IMR-90 (cell line): ENCODE data around the gene SLC6A17. TPM values are rescaled to one million over a fixed set of nuclear protein-coding genes. Genes with fewer than 3 reads are reported as not detected.

Source experiments
- ATAC-seq: fragments of 200-7000 bp; cut with Tn5 transposase; 2 replicates; pipeline ENCODE4 v1.9.1; 2020; ENCODE audit warnings: low read depth, mild to moderate bottlenecking, moderate library complexity
- BruUV-seq: library from RNA; stranded (reverse); fragments of 400-500 nt; replicated peaks from 2 replicates; lab custom pipeline; 2021; lab: Mats Ljungman, UMichigan
- CTCF ChIA-PET: fragments of 300-600 bp; formaldehyde crosslinking; extraction: SDS; loops from one replicate; lab custom pipeline; 2021; ENCODE audit warnings: antibody characterized with exemption; lab: Yijun Ruan, JAX
- POLR2A ChIA-PET: fragments of 300-600 bp; sonication (Branson Sonifier 250); formaldehyde crosslinking; loops from one replicate; lab custom pipeline; 2022; ENCODE audit warnings: antibody characterized with exemption; ENCODE audit not compliant: unreplicated experiment; lab: Charles Lee
- DNase-seq: peaks from one replicate; pipeline ENCODE4 v3.0.0; 2013
- H2AFZ ChIP-seq: replicated peaks from 2 replicates; pipeline ENCODE3; 2013; ENCODE audit warnings: low read length, mild to moderate bottlenecking; ENCODE audit not compliant: poor library complexity
- H2AK5ac ChIP-seq: 2 replicates; pipeline ENCODE4 v1.6.1; 2013; ENCODE audit warnings: low read depth, low read length, inconsistent platforms
- H2AK9ac ChIP-seq: replicated peaks from 2 replicates; pipeline ENCODE3; 2013; ENCODE audit warnings: mild to moderate bottlenecking, low read depth, low read length, moderate library complexity; ENCODE audit not compliant: poor library complexity
- H2BK120ac ChIP-seq: 2 replicates; pipeline ENCODE4 v1.6.1; 2013; ENCODE audit warnings: low read depth, low read length, inconsistent platforms
- H2BK15ac ChIP-seq: 3 replicates; pipeline ENCODE4 v1.6.1; 2013; ENCODE audit warnings: low read depth, low read length, inconsistent platforms
- H2BK20ac ChIP-seq: 2 replicates; pipeline ENCODE4 v1.6.1; 2013; ENCODE audit warnings: low read depth, mild to moderate bottlenecking, inconsistent platforms, low read length, moderate library complexity
- H2BK5ac ChIP-seq: 2 replicates; pipeline ENCODE4 v1.6.1; 2013; ENCODE audit warnings: mild to moderate bottlenecking, low read depth, low read length, inconsistent platforms; ENCODE audit not compliant: poor library complexity, severe bottlenecking
- H3K14ac ChIP-seq: replicated peaks from 2 replicates; pipeline ENCODE4 v1.6.1; 2013; ENCODE audit warnings: low read depth, low read length, inconsistent platforms
- H3K18ac ChIP-seq: 2 replicates; pipeline ENCODE4 v1.6.1; 2013; ENCODE audit warnings: low read depth, low read length, control low read depth
- H3K23ac ChIP-seq: 2 replicates; pipeline ENCODE4 v1.6.1; 2013; ENCODE audit warnings: low read depth, low read length, inconsistent platforms
- H3K27ac ChIP-seq: 2 replicates; pipeline ENCODE4 v1.5.1; 2013; ENCODE audit warnings: mild to moderate bottlenecking, control low read depth, low read length; ENCODE audit not compliant: insufficient read depth
- H3K27me3 ChIP-seq: 2 replicates; pipeline ENCODE4 v1.6.1; 2013; ENCODE audit warnings: low read length; ENCODE audit not compliant: control insufficient read depth, insufficient read depth
- H3K36me3 ChIP-seq: 2 replicates; pipeline ENCODE4 v1.6.1; 2013; ENCODE audit warnings: low read length, mixed read lengths; ENCODE audit not compliant: control insufficient read depth, insufficient read depth
- H3K4ac ChIP-seq: 2 replicates; pipeline ENCODE4 v1.6.1; 2013; ENCODE audit warnings: low read depth, low read length, inconsistent platforms
- H3K4me1 ChIP-seq: 2 replicates; pipeline ENCODE4 v1.6.1; 2013; ENCODE audit warnings: low read length, mixed read lengths; ENCODE audit not compliant: control insufficient read depth, insufficient read depth
- H3K4me2 ChIP-seq: 2 replicates; pipeline ENCODE4 v1.6.1; 2013; ENCODE audit warnings: low read depth, mild to moderate bottlenecking, control low read depth, low read length, moderate library complexity
- H3K4me3 ChIP-seq: 2 replicates; pipeline ENCODE4 v1.5.1; 2013; ENCODE audit warnings: low read depth, mild to moderate bottlenecking, control low read depth, low read length, moderate library complexity; ENCODE audit not compliant: insufficient read depth
- H3K56ac ChIP-seq: 2 replicates; pipeline ENCODE4 v1.6.1; 2013; ENCODE audit warnings: low read length, inconsistent platforms; ENCODE audit not compliant: insufficient read depth; ENCODE audit errors: extremely low read depth
- H3K79me1 ChIP-seq, 2 experiments: 2 replicates each; pipeline ENCODE4 v1.6.1; 2013; ENCODE audit warnings: low read length in 2 of 2, inconsistent platforms in 1 of 2, low read depth in 1 of 2
- H3K9ac ChIP-seq: 2 replicates; pipeline ENCODE4 v1.6.1; 2013; ENCODE audit warnings: low read depth, low read length, control low read depth
- H3K9me1 ChIP-seq: 2 replicates; pipeline ENCODE4 v1.6.1; 2013; ENCODE audit warnings: low read length, inconsistent platforms; ENCODE audit not compliant: insufficient read depth
- H3K9me3 ChIP-seq: 2 replicates; pipeline ENCODE4 v1.6.1; 2013; ENCODE audit warnings: low read length; ENCODE audit not compliant: control insufficient read depth, insufficient read depth
- H4K20me1 ChIP-seq: 2 replicates; pipeline ENCODE4 v1.6.1; 2013; ENCODE audit warnings: low read length, inconsistent platforms; ENCODE audit not compliant: insufficient read depth
- H4K5ac ChIP-seq: 2 replicates; pipeline ENCODE4 v1.6.1; 2013; ENCODE audit warnings: mild to moderate bottlenecking, low read depth, low read length, control low read depth
- H4K8ac ChIP-seq, 2 experiments: 2 replicates each; pipeline ENCODE4 v1.6.1; 2013; ENCODE audit warnings: low read depth in 2 of 2, low read length in 2 of 2, control low read depth in 1 of 2, inconsistent platforms in 1 of 2
- H4K91ac ChIP-seq: 2 replicates; pipeline ENCODE4 v1.6.1; 2013; ENCODE audit warnings: low read depth, low read length, inconsistent platforms; ENCODE audit not compliant: insufficient read depth
- BHLHE40 ChIP-seq: fragments of 150-350 bp; IDR thresholded peaks from 2 replicates; pipeline ENCODE4 v1.6.1; 2016; ENCODE audit warnings: mild to moderate bottlenecking, low read depth, low read length
- CEBPB ChIP-seq: IDR thresholded peaks from 2 replicates; pipeline ENCODE4 v1.6.1; 2012; ENCODE audit warnings: low read depth, low read length, improper control_type of control experiment
- CHD1 ChIP-seq: IDR thresholded peaks from 2 replicates; pipeline ENCODE4 v1.6.1; 2012; ENCODE audit warnings: low read depth, low read length, improper control_type of control experiment
- CTCF ChIP-seq: conservative IDR thresholded peaks from 2 replicates; pipeline ENCODE4 v1.5.1; 2012; ENCODE audit warnings: mild to moderate bottlenecking, low read depth, low read length, improper control_type of control experiment
- FOS ChIP-seq: fragments of 150-350 bp; IDR thresholded peaks from 2 replicates; pipeline ENCODE4 v1.6.1; 2016; ENCODE audit warnings: low read depth, low read length
- MAFK ChIP-seq: IDR thresholded peaks from 2 replicates; pipeline ENCODE4 v1.6.1; 2012; ENCODE audit warnings: low read depth, low read length, improper control_type of control experiment
- MAZ ChIP-seq: IDR thresholded peaks from 2 replicates; pipeline ENCODE4 v1.6.1; 2012; ENCODE audit warnings: low read depth, mild to moderate bottlenecking, low read length, improper control_type of control experiment, moderate library complexity, borderline replicate concordance
- MXI1 ChIP-seq: IDR thresholded peaks from 2 replicates; pipeline ENCODE4 v1.6.1; 2012; ENCODE audit warnings: low read depth, mild to moderate bottlenecking, low read length, moderate library complexity, borderline replicate concordance
- NFE2L2 ChIP-seq: fragments of 150-350 bp; IDR thresholded peaks from 2 replicates; pipeline ENCODE4 v1.6.1; 2016; ENCODE audit warnings: low read depth, mild to moderate bottlenecking, low read length
- POLR2A ChIP-seq: IDR thresholded peaks from 2 replicates; pipeline ENCODE4 v1.6.1; 2012; ENCODE audit warnings: mild to moderate bottlenecking, low read depth, low read length
- RAD21 ChIP-seq: IDR thresholded peaks from 2 replicates; pipeline ENCODE4 v1.6.1; 2012; ENCODE audit warnings: low read length, improper control_type of control experiment
- RCOR1 ChIP-seq: IDR thresholded peaks from 2 replicates; pipeline ENCODE4 v1.6.1; 2012; ENCODE audit warnings: mild to moderate bottlenecking, low read length, improper control_type of control experiment; ENCODE audit not compliant: insufficient replicate concordance
- RFX5 ChIP-seq: IDR thresholded peaks from 2 replicates; pipeline ENCODE4 v1.8.0; 2012; ENCODE audit warnings: low read depth, mild to moderate bottlenecking, low read length, moderate library complexity
- SMC3 ChIP-seq: fragments of 150-350 bp; IDR thresholded peaks from 2 replicates; pipeline ENCODE4 v1.6.1; 2016; ENCODE audit warnings: low read depth, mild to moderate bottlenecking, antibody characterized with exemption, low read length, moderate library complexity
- USF2 ChIP-seq: fragments of 150-350 bp; IDR thresholded peaks from 2 replicates; pipeline ENCODE4 v1.6.1; 2017; ENCODE audit warnings: mild to moderate bottlenecking, antibody characterized with exemption, low read length, low read depth
- WGBS, 2 experiments: methylation state at CpG; one replicate each; pipeline versions ENCODE4 v1.1.5 to v1.1.7; 2013; ENCODE audit warnings: missing lambda C conversion rate in 2 of 2; ENCODE audit not compliant: insufficient read length in 1 of 2; ENCODE audit errors: extremely low coverage in 2 of 2; 5-methylcytosine and 5-hydroxymethylcytosine counted together
- dilution Hi-C: fragments of 300-500 bp; cut with HindIII; formaldehyde crosslinking; loops from one replicate; pipeline ENCODE4 v1.14.3; 2018; ENCODE audit warnings: low sequenced_read_pairs; ENCODE audit not compliant: unreplicated experiment
- in situ Hi-C: fragments of 300-500 bp; cut with MboI; formaldehyde crosslinking; loops from 3 replicates; pipeline ENCODE4 v1.14.3; 2019; ENCODE audit warnings: low sequenced_read_pairs, inconsistent platforms, mixed read lengths
- intact Hi-C: fragments of 100-400 bp; cut with micrococcal nuclease; formaldehyde crosslinking; loops from 2 replicates; pipeline ENCODE4 v1.10.0; 2022
- polyA plus RNA-seq, 3 experiments: library from polyadenylated mRNA; depleted of rRNA; stranded (reverse); fragments of >200 nt; gene quantifications; 2 replicates each; pipeline ENCODE4 v1.2.3, GENCODE V29; 2012; ENCODE audit warnings: low replicate concordance in 1 of 3
- total RNA-seq: library from RNA; depleted of rRNA; stranded (reverse); fragments of >200 nt; gene quantifications from 2 replicates; pipeline ENCODE4 v1.2.3, GENCODE V29; 2012
- TF ChIP-seq, protein P1 (sequence below): fragments of 150-350 bp; IDR thresholded peaks from 2 replicates; pipeline ENCODE4 v1.6.1; 2016; ENCODE audit warnings: low read depth, mild to moderate bottlenecking, low read length, moderate library complexity, borderline replicate concordance

The SLC6A17 gene
- total and polyA plus RNA-seq, 2 of the 4 experiments (the other 2 are of a cell fraction) = 0.54 to 0.82 TPM

DNA sequence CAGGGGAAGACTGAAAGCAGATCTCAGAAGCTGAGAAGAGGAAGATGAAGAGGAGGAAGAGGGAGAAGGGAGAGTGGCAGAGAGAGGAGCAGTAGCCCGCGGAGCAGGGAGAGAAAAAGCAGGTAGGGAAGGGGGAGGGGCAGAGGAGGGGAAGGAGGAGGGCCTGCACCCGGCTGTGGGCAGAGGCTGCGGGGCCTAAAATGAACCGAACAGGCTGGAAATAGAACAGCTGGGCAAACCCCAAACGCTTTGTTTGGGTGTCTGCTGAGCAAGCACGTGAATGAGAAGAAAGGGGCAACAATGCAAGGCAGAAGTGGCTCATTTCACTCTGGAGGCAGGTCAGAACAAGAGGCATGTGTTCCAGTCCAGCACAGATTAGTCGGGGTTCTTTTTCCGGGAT, 93.3 kb downstream of the SLC6A17 start:
- ATAC-seq = peak; percentile 44; the same call in 1 of the 2 replicates
- Histone ChIP-seq H2BK20ac (no peak overlapping the region), H4K20me1 (no peaks in the 10 kb centered on the region), H4K8ac (no peak overlapping the region), H3K4me3 (no peak overlapping the region), H3K9me3 (no peaks in the 10 kb centered on the region), H2AK5ac (no peak overlapping the region), H3K4ac (no peak overlapping the region), H3K27ac (no peak overlapping the region), H3K79me1 (no peaks in the 10 kb centered on the region), H3K14ac (no peak overlapping the region), H3K4me2 (no peak overlapping the region), H3K23ac (no peak overlapping the region), H3K36me3 (no peaks in the 10 kb centered on the region), H2AFZ (no peak overlapping the region), H3K4me1 (no peaks in the 10 kb centered on the region; the same call in 1 of the 2 replicates), H3K18ac (no peak overlapping the region), H2BK120ac (no peak overlapping the region), H3K9me1 (no peaks in the 10 kb centered on the region), H2AK9ac (no peak overlapping the region), H2BK5ac (no peak overlapping the region), H4K5ac (no peak overlapping the region), H3K27me3 (peaks cover 53% of the 10 kb centered on the region), H4K91ac (no peak overlapping the region), H3K9ac (no peak overlapping the region), H3K56ac (no peak overlapping the region), H2BK15ac (no peak overlapping the region)
- in situ Hi-C loops = no loop called here
- intact Hi-C loops = no loop called here
- no peak for DNase-seq
- ChIA-PET POLR2A (no interaction called here), CTCF (no interaction called here)
- TF ChIP-seq FOS (no peak), CEBPB (no peak), USF2 (no peak), POLR2A (no peak), MXI1 (no peak), SMC3 (no peak), RCOR1 (no peak), BHLHE40 (no peak), CHD1 (no peak), RAD21 (no peak), MAFK (no peak), CTCF (no peak), NFE2L2 (no peak), RFX5 (no peak), MAZ (no peak)
- TF ChIP-seq, protein P1, sequence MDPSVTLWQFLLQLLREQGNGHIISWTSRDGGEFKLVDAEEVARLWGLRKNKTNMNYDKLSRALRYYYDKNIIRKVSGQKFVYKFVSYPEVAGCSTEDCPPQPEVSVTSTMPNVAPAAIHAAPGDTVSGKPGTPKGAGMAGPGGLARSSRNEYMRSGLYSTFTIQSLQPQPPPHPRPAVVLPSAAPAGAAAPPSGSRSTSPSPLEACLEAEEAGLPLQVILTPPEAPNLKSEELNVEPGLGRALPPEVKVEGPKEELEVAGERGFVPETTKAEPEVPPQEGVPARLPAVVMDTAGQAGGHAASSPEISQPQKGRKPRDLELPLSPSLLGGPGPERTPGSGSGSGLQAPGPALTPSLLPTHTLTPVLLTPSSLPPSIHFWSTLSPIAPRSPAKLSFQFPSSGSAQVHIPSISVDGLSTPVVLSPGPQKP = no peak
- BruUV-seq = no TSS peak
- dilution Hi-C loops = no loop called here
- 16% methylated on average over 7 of the region's 9 CpGs; no CpG with 5 or more reads in 1 of the 2 experiments for WGBS, 2 experiments
